AG04449 (cell line): Measurements from ENCODE around the gene MAGI1.

Experiments used
- CTCF ChIA-PET: fragments of 350-600 bp; formaldehyde crosslinking; extraction: SDS; loops from one replicate; lab custom pipeline; 2021; ENCODE audit warnings: antibody characterized with exemption; lab: Yijun Ruan, JAX
- POLR2A ChIA-PET: fragments of 400-600, 350-600 bp; formaldehyde crosslinking; extraction: SDS; loops from one replicate; lab custom pipeline; 2020; ENCODE audit warnings: antibody characterized with exemption, inconsistent platforms; lab: Yijun Ruan, JAX
- DNase-seq: peaks from one replicate; pipeline ENCODE4 v3.0.0-alpha.2; 2010; ENCODE audit warnings: low read depth, low spot score
- H3K4me3 ChIP-seq: 2 replicates; pipeline ENCODE4 v1.5.1; 2011; ENCODE audit warnings: low read depth, mild to moderate bottlenecking, control low read depth, low read length
- CTCF ChIP-seq: IDR thresholded peaks from one replicate; pipeline ENCODE4 v1.5.1; 2011; ENCODE audit warnings: mild to moderate bottlenecking, moderate library complexity, low read length, control low read depth, inconsistent platforms; ENCODE audit not compliant: insufficient read depth; ENCODE audit errors: missing control alignments

Gene MAGI1

DNA sequence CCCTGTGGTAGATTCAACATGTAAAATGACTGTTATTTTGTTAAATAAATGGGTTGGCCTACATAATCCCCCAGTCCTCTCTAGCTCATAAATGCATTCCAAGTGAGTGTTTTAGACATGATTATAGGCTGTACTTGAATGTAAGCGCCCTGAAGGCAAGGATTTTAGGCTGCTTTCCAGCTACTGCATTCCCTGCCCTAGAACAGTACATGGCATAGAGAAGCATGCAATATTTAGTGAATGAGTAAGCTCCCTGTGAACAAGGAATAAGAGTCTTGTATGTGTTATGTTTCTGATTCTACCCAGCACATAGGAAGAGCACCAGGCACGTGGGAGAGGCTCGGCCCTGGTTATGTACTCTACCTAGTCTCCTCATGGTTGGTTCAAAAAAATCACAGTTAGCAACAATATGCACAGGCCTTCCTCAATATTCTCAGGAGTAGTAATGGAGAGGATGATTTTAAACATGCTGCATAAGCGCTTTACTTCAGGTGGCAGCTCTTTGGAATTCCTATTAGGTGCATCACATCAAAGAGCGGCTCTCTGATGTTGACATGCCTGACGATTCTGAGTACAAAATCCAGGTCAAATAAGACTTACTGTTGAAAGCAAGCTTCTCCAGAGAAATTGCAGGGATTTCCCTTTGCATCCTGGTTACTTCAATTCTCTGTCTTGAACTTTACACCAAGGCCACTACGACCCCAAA is 456.6 kb downstream of the MAGI1 start:
- CTCF ChIA-PET: interaction anchor here (0.6 kb wide), 1 partner anchor 143 kb away, joined by 3 read pairs; no protein-coding TSS in a partner anchor
- H3K4me3 ChIP-seq: no peak overlapping the region
- TF ChIP-seq CTCF: no peak
- POLR2A ChIA-PET: no interaction called here
- DNase-seq: no peak

DNA sequence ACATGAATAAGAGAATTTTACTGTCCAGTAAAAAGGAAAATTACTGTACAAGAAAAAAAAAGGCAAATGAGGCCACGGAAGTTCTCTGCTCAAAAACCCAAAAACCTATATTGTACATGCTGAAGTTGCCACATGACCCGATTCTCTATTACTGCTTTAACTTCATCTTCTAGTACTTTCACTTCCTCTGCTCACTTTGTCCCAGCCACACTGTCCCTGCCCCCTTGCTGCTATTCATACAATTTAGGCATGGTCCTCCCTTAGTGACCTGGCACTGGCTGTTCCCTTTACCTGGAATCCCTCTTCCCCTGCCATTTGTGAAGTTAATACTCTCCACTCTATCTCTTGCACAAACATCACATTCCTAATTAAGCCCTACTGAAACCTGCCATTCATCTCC is 457.4 kb downstream of the MAGI1 start:
- no peak for TF ChIP-seq CTCF
- no peak overlapping the region for H3K4me3 ChIP-seq
- POLR2A ChIA-PET: no interaction called here
- CTCF ChIA-PET: no interaction called here
- DNase-seq: no peak

DNA sequence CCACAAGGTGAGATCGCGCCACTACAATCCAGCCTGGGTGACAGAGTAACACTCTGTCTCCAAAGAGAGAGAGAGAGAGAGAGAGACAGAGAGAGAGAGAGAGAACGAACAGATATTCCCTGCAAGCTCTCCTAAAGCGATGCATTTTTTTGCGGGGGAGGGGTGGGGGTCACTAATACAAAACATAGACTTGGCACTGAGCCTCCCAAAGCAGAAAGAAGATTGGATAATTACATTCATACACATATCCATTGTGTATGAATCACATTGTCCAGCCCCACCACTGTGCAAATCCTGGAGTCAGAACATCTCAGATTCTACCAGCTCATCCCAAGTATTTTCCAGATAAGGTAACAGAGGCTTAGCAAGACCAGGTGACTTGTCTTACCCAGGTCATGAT is 459.9 kb downstream of the MAGI1 start:
- no peak overlapping the region for H3K4me3 ChIP-seq
- no peak for DNase-seq
- CTCF ChIA-PET: interaction anchor here (0.6 to 1.1 kb wide), 2 partner anchors 23 to 75 kb away, joined by 3 read pairs; no protein-coding TSS in a partner anchor
- POLR2A ChIA-PET: no interaction called here
- TF ChIP-seq CTCF: no peak

GRCh38 chr3:65577843-65578430 is 460.8 kb downstream of the MAGI1 start:
- no peak overlapping the region for H3K4me3 ChIP-seq
- ChIA-PET CTCF (interaction anchor here (0.6 to 1.1 kb wide), 2 partner anchors 22 to 76 kb away, joined by 3 read pairs; no protein-coding TSS in a partner anchor), POLR2A (no interaction called here)
- no peak for DNase-seq
- TF ChIP-seq CTCF: no peak

GRCh38 chr3:65576966-65577365 is 461.8 kb downstream of the MAGI1 start:
- H3K4me3 ChIP-seq: no peak overlapping the region
- DNase-seq: no peak
- TF ChIP-seq CTCF: no peak
- POLR2A ChIA-PET: interaction anchor here (1.0 kb wide), 1 partner anchor 386 kb away, joined by 3 read pairs; no protein-coding TSS in a partner anchor
- CTCF ChIA-PET: interaction anchor here (1.6 kb wide), 1 partner anchor 13 kb away, joined by 5 read pairs; no protein-coding TSS in a partner anchor

- TF ChIP-seq CTCF: no peak
- POLR2A ChIA-PET: interaction anchor here (1.0 kb wide), 1 partner anchor 387 kb away, joined by 3 read pairs; no protein-coding TSS in a partner anchor
These were observed 462.5 kb downstream of the MAGI1 start for GRCh38 chr3:65576228-65576627.

More at GRCh38 chr3:65576228-65576627, 462.5 kb downstream of the MAGI1 start:
- CTCF ChIA-PET: interaction anchor here (0.7 to 1.6 kb wide), 2 partner anchors 13 to 15 kb away, joined by 3 to 5 read pairs; no protein-coding TSS in a partner anchor
- no peak for DNase-seq
- no peak overlapping the region for H3K4me3 ChIP-seq
